Dendritic cell treated with granulocyte-macrophage colony-stimulating factor and Interleukin-4, amounts not matched to agents 40 ng/mL and 50 ng/mL, for 4 days (primary cell): Measurements from ENCODE around the gene SAV1.
"Not testable (repeated sequence)": the region's sequence is repeated elsewhere in the genome, so short reads cannot be mapped to it uniquely, and the experiment has no call there.

Experiments
- H3K27ac Mint-ChIP-seq: one replicate; pipeline ENCODE4 v1.8.0; 2022; ENCODE audit warnings: mild to moderate bottlenecking, mixed read lengths
- H3K27me3 Mint-ChIP-seq: one replicate; pipeline ENCODE4 v1.8.0; 2022; ENCODE audit warnings: mild to moderate bottlenecking, mixed read lengths
- H3K36me3 Mint-ChIP-seq: one replicate; pipeline ENCODE4 v1.8.0; 2022; ENCODE audit warnings: low read depth, mixed read lengths
- H3K4me1 Mint-ChIP-seq: one replicate; pipeline ENCODE4 v1.8.0; 2022; ENCODE audit warnings: low read depth, mixed read lengths
- H3K4me3 Mint-ChIP-seq: one replicate; pipeline ENCODE4 v1.8.0; 2022; ENCODE audit warnings: mild to moderate bottlenecking, moderate library complexity, mixed read lengths
- H3K9me3 Mint-ChIP-seq: one replicate; pipeline ENCODE4 v1.8.0; 2022; ENCODE audit warnings: mixed read lengths
- intact Hi-C: fragments of 100-400 bp; cut with micrococcal nuclease; formaldehyde crosslinking; loops from one replicate; pipeline ENCODE4 v1.15.0; 2022

Gene SAV1

DNA sequence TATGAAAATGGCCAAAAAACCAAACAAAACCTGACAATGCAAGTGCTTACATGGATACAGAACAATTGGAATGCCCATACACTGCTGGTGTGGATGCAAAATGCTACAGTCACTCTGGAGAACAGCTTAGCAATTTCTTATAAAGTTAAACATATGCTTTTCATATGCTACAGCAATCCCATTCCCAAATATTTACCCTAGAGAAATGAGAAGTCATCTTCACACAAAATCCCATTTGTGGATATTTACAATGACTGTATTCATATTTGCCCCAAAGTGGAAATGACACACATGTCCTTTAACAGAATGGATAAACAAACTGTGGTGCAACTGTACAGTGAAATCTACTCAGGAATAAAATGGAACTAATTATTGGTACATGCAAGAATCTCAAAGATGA, 20.4 kb downstream of the SAV1 start:
- intact Hi-C loops: no loop called here
- Mint-ChIP-seq H3K9me3 (no peaks in the 10 kb centered on the region), H3K27me3 (no peaks in the 10 kb centered on the region), H3K4me1 (no peaks in the 10 kb centered on the region), H3K36me3 (peaks cover 27% of the 10 kb centered on the region), H3K27ac (no peak overlapping the region), H3K4me3 (no peak overlapping the region)

- Mint-ChIP-seq H3K4me1 (no peaks in the 10 kb centered on the region), H3K36me3 (peaks cover 30% of the 10 kb centered on the region), H3K4me3 (no peak overlapping the region), H3K9me3 (no peaks in the 10 kb centered on the region), H3K27me3 (no peaks in the 10 kb centered on the region), H3K27ac (no peak overlapping the region)
- intact Hi-C loops: no loop called here
These were observed 20.8 kb downstream of the SAV1 start for GRCh38 chr14:50647282-50647681.

DNA sequence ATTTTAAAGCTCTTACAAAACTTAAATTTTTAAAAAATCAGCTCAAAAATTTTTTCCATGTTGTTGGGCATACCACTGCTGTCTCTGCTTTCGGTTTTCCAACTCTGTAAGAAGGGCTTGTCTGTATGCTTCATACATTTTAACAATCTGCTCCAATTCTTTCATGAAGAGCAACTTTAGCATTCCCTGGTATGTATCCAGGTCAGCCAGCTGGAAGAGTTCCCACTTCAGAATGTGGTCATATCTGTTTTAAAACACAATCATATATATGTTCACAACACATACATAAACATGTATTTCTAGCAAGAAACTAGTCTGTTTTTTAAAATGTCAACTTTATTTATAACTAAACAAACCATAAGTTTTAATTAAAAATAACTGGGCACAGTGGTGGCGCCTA, 33.0 kb downstream of the SAV1 start:
- H3K27me3 Mint-ChIP-seq: no peaks in the 10 kb centered on the region
- H3K4me1 Mint-ChIP-seq: no peaks in the 10 kb centered on the region
- peaks cover 31% of the 10 kb centered on the region for H3K36me3 Mint-ChIP-seq
- H3K4me3 Mint-ChIP-seq: no peak overlapping the region
- intact Hi-C loops: no loop called here
- no peak overlapping the region for H3K27ac Mint-ChIP-seq
- H3K9me3 Mint-ChIP-seq: no peaks in the 10 kb centered on the region

- Mint-ChIP-seq H3K4me3 (no peak overlapping the region), H3K9me3 (no peaks in the 10 kb centered on the region), H3K27ac (no peak overlapping the region), H3K4me1 (no peaks in the 10 kb centered on the region), H3K27me3 (no peaks in the 10 kb centered on the region), H3K36me3 (peaks cover 19% of the 10 kb centered on the region)
- intact Hi-C loops: no loop called here
These were observed 34.2 kb downstream of the SAV1 start for GRCh38 chr14:50633954-50634353.

DNA sequence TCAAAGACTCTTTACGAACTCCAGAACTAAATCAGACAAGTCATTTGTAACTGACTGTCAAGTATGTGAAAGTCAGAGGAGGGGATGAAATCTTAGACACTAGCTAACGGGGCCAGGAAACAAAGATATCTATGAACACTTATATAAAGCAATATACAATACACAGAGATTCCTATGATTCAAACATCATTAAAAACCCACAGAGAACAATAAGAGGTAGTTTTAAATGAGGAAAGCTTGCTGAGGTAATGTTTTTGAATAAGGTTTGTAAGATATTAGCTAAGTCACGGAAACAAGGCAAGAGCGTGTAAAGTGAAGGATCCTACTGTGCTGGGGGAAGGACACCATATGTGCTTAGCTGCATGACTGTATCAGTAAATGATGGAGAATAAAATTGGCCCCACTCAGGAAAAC, 36.7 kb downstream of the SAV1 start:
- no peak overlapping the region for H3K27ac Mint-ChIP-seq
- intact Hi-C loops: no loop called here
- H3K36me3 Mint-ChIP-seq: peaks cover 5% of the 10 kb centered on the region
- H3K9me3 Mint-ChIP-seq: no peaks in the 10 kb centered on the region
- no peaks in the 10 kb centered on the region for H3K27me3 Mint-ChIP-seq
- no peaks in the 10 kb centered on the region for H3K4me1 Mint-ChIP-seq
- no peak overlapping the region for H3K4me3 Mint-ChIP-seq

DNA sequence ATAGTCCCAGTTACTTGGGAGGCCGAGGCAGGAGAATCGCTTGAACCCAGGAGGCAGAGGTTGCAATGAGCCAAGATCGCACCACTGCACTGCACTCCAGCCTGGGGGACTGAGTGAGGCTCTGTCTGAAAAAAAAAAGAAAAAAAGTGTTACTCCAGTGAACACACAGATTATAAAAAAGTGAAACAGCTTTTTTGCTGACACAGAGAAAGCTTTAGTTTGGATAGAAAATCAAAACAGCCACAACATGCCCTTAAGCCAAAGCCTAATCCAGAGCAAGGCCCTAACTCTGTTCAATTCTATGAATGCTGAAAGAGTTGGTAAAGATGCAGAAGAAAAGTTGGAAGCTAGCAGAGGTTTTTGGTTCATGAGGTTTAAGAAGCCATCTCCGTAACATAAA, 43.2 kb downstream of the SAV1 start:
- not testable (repeated sequence) for H3K27ac Mint-ChIP-seq, H3K36me3 Mint-ChIP-seq, H3K4me3 Mint-ChIP-seq

DNA sequence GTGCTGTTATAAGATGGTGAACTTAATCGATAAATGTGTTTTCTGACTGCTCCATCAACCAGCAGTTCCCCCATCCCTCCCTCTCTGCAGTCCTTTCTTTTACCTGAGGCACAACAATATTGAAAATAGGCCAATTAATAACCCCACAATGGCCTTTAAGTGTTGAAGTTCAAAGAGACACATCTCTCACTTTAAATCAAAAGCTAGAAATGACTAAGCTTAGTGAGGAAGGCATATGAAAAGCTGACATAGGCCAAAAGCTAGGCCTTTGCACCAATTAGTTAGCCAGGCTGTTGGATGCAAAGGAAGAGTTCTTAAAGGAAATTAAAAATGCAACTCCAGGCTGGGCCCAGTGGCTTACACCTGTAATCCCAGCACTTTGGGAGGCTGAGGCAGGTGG, 43.7 kb downstream of the SAV1 start:
- Mint-ChIP-seq H3K4me3 (no peak overlapping the region), H3K27me3 (no peaks in the 10 kb centered on the region), H3K27ac (no peak overlapping the region), H3K9me3 (no peaks in the 10 kb centered on the region), H3K36me3 (no peaks in the 10 kb centered on the region), H3K4me1 (no peaks in the 10 kb centered on the region)
- intact Hi-C loops: no loop called here

More for the DNA sequence above, 43.2 kb downstream of the SAV1 start:
- H3K4me1 Mint-ChIP-seq, H3K27me3 Mint-ChIP-seq, intact Hi-C loops, H3K9me3 Mint-ChIP-seq: not testable (repeated sequence)

DNA sequence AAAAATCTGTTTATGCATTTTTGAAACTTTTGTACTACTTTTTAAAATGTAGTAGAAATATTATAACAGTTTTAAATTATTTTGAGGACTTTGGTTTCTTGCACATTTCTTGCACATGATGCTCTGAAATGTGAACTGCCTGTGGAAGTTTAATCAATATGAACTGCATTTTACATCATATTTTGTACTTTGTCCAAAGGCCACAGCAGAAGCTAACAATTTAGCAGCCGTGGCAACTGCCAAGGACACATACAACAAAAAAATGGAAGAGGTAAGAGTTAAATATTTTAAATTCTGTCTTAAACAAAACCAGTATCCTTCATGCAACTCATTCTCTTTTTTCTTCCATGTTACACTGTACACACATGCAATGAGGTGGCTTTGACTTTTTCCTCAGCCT, 45.1 kb downstream of the SAV1 start:
- no peaks in the 10 kb centered on the region for H3K27me3 Mint-ChIP-seq
- no peak overlapping the region for H3K27ac Mint-ChIP-seq
- no peaks in the 10 kb centered on the region for H3K9me3 Mint-ChIP-seq
- no peaks in the 10 kb centered on the region for H3K4me1 Mint-ChIP-seq
- no peaks in the 10 kb centered on the region for H3K36me3 Mint-ChIP-seq
- intact Hi-C loops: no loop called here
- no peak overlapping the region for H3K4me3 Mint-ChIP-seq

GRCh38 chr14:50620341-50620740, 47.8 kb downstream of the SAV1 start:
- H3K9me3 Mint-ChIP-seq: no peaks in the 10 kb centered on the region
- no peaks in the 10 kb centered on the region for H3K4me1 Mint-ChIP-seq
- no peaks in the 10 kb centered on the region for H3K36me3 Mint-ChIP-seq
- intact Hi-C loops: no loop called here
- no peak overlapping the region for H3K27ac Mint-ChIP-seq
- H3K4me3 Mint-ChIP-seq: no peak overlapping the region
- no peaks in the 10 kb centered on the region for H3K27me3 Mint-ChIP-seq

DNA sequence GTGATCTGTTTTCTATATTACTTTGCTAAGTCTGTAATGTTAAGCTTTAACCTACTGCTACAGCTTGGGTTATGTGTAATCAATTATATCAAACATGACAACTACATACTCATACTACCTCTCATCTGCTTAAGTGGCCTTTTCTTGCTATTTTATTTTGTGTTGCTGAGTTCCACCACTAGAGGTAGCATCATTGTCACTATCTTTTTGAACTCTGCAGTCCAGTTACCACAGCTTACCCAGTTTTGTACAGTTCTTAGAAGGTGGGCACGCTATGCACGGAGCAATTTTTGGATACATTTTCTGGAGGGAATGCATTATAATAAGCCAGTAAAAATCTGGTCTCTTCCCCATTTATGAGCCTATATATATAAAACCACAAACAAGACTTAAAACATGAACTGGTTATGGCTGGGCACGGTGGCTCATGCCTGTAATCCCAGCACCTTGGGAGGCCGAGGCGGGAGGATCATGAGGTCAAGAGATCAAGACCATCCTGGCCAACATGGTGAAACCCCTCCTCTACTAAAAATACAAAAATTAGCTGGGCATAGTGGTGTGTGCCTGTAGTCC, 48.5 kb downstream of the SAV1 start:
- no peaks in the 10 kb centered on the region for H3K9me3 Mint-ChIP-seq
- intact Hi-C loops: loop anchor here (1.0 kb wide), 1 partner anchor 95 kb away; no protein-coding TSS in a partner anchor
- H3K36me3 Mint-ChIP-seq: no peaks in the 10 kb centered on the region
- no peaks in the 10 kb centered on the region for H3K27me3 Mint-ChIP-seq
- H3K27ac Mint-ChIP-seq: no peak overlapping the region
- no peak overlapping the region for H3K4me3 Mint-ChIP-seq
- H3K4me1 Mint-ChIP-seq: no peaks in the 10 kb centered on the region

- H3K36me3 Mint-ChIP-seq: no peaks in the 10 kb centered on the region
- H3K4me1 Mint-ChIP-seq: no peaks in the 10 kb centered on the region
- H3K9me3 Mint-ChIP-seq: no peaks in the 10 kb centered on the region
- H3K27me3 Mint-ChIP-seq: no peaks in the 10 kb centered on the region
- H3K27ac Mint-ChIP-seq: no peak overlapping the region
- intact Hi-C loops: no loop called here
- H3K4me3 Mint-ChIP-seq: no peak overlapping the region
These were observed 51.8 kb downstream of the SAV1 start for GRCh38 chr14:50616275-50616674.

DNA sequence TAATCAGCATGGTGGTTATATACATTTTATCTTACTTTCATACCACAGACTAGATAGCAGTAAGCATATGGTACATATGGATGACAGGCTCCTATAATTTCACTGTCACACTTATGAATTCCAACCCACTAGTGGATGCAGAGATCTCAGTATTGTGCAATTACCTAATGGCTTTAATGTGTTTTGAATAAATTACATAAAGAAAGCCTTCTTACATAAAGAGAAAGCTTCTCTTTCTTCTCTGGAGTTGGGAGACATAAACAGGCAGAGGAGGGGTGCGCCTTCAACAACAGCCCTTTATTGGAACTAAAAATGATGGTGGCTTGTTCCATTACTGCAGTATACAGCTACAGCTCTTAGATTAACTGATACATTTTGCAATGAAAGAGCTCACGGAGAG, 52.6 kb downstream of the SAV1 start:
- intact Hi-C loops: no loop called here
- Mint-ChIP-seq H3K4me1 (no peaks in the 10 kb centered on the region), H3K27me3 (no peaks in the 10 kb centered on the region), H3K27ac (no peak overlapping the region), H3K4me3 (no peak overlapping the region), H3K36me3 (no peaks in the 10 kb centered on the region), H3K9me3 (no peaks in the 10 kb centered on the region)

DNA sequence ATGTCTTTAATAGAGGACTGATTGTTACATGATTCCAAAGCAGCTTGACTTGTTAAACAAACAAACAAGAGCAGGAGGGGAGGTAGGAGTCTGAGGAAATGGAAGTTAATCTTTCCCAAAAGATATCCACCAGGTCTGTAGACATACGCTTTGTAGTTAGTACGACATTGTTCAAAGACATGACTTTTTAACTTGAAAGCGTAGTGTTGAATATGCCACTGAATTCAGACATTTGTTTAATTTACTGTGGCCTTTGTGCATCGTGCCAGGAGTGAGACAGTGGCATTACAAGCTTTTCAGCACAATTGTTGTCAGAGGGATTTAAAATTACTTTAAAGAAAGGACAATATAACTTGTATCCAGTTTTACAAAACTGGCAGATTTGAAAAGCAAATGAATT, 53.0 kb downstream of the SAV1 start:
- no peaks in the 10 kb centered on the region for H3K9me3 Mint-ChIP-seq
- intact Hi-C loops: no loop called here
- no peak overlapping the region for H3K4me3 Mint-ChIP-seq
- no peak overlapping the region for H3K27ac Mint-ChIP-seq
- no peaks in the 10 kb centered on the region for H3K4me1 Mint-ChIP-seq
- H3K27me3 Mint-ChIP-seq: no peaks in the 10 kb centered on the region
- H3K36me3 Mint-ChIP-seq: no peaks in the 10 kb centered on the region

DNA sequence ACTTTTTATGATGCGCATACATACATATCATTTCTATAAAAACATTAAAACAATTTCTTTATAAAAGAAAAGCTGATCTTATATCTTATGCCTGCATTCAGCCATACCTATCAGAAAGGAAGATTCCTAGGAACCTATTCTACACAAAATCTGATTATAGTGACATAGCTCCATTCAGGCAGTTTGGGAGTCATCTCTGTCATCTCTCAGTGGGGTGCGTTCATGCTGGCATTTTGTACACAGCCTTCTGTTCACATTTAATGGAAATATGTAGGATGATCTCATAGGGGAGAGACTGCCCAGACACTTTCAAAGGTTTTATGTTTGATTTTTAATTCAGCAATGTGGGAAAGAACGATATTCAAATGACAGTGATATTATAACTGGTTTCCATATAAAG, 55.3 kb downstream of the SAV1 start:
- no peaks in the 10 kb centered on the region for H3K4me1 Mint-ChIP-seq
- intact Hi-C loops: no loop called here
- no peaks in the 10 kb centered on the region for H3K27me3 Mint-ChIP-seq
- H3K4me3 Mint-ChIP-seq: no peak overlapping the region
- no peaks in the 10 kb centered on the region for H3K9me3 Mint-ChIP-seq
- H3K27ac Mint-ChIP-seq: no peak overlapping the region
- no peaks in the 10 kb centered on the region for H3K36me3 Mint-ChIP-seq

- no peak overlapping the region for H3K27ac Mint-ChIP-seq
- H3K9me3 Mint-ChIP-seq: no peaks in the 10 kb centered on the region
- H3K27me3 Mint-ChIP-seq: no peaks in the 10 kb centered on the region
- intact Hi-C loops: no loop called here
- no peaks in the 10 kb centered on the region for H3K36me3 Mint-ChIP-seq
- no peak overlapping the region for H3K4me3 Mint-ChIP-seq
- no peaks in the 10 kb centered on the region for H3K4me1 Mint-ChIP-seq
These were observed 57.6 kb downstream of the SAV1 start for GRCh38 chr14:50610465-50610864.
